ENCODE results near the gene CYP27A1.
"Not testable (repeated sequence)": the region's sequence is repeated elsewhere in the genome, so short reads cannot be mapped to it uniquely, and the experiment has no call there.

CYP27A1 gene

DNA sequence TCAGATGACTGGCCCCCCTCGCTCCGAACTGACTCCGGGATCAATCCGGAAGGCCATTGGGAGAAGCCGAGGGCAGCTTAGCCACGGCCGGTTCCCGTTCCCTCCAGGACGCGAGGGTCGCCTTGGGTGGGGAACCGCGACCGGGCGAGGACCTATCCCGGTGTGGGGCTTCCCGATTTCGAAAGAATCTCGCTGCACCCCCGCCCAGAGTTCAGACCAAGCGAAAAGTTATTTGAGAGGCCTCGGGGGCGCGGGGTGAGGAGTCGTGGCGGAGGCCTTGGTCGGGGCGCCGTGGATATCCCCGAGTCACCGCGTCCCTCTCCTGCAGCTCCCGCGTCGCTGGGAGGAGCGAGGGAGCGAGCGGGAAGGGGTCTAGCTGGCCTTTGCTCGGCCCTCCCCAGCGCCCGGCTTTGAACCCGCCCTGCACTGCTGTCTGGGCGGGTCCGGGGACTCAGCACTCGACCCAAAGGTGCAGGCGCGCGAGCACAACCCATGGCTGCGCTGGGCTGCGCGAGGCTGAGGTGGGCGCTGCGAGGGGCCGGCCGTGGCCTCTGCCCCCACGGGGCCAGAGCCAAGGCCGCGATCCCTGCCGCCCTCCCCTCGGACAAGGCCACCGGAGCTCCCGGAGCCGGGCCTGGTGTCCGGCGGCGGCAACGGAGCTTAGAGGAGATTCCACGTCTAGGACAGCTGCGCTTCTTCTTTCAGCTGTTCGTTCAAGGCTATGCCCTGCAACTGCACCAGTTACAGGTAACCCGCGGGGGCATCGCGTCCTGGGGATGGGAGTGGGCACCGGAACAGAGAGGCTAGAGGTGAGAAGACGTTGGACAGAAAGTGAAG lies at the start of gene CYP27A1:
Gene CYP27A1 (plus strand): TSS at position 457 of the 837 bp plus-strand sequence. CDS start 36 bp downstream, at position 493.
- no peak for DNase-seq

- DNase-seq = no peak
These were observed 49.2 kb upstream of the CYP27A1 start for GRCh38 chr2:218732761-218733158.

DNA sequence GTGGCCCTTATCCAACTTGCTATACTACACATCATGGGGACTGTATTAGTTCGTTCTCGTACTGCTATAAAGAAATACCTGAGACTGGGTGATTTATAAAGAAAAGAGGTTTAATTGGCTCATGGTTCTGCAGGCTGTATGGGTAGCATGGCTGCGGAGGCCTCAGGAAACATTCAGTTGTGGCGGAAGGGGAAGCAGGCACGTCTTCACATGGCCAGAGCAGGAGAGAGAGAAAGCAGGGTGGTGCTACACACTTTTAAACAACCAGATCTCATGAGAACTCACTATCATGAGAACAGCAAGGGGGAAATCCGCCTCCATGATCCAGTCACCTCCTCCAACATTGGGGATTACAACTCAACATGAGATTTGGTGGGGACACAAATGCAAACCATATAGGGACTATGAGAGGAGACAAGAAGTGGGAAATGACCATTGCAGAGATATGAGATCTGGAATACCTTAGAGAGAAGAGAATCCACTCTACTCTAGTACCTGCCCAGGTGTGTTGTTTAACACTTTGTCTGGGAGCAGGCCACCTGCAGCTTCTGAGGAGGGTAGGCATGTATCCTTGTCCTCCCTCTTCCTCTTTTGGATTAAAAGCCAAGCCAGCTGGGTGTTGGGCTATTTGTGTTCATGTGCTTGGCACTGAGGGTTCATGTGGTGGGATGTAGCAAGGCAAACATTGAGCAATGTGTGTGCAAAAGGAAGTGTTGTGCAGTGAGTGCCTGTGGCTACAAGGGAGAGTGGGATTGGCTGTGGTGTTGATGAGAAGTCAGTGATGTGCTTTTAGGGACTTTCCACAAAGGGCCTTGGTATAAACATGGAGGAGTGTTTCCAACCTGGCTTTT lies 48.6 kb upstream of the CYP27A1 start:
- peak; percentile 76 for DNase-seq

DNA sequence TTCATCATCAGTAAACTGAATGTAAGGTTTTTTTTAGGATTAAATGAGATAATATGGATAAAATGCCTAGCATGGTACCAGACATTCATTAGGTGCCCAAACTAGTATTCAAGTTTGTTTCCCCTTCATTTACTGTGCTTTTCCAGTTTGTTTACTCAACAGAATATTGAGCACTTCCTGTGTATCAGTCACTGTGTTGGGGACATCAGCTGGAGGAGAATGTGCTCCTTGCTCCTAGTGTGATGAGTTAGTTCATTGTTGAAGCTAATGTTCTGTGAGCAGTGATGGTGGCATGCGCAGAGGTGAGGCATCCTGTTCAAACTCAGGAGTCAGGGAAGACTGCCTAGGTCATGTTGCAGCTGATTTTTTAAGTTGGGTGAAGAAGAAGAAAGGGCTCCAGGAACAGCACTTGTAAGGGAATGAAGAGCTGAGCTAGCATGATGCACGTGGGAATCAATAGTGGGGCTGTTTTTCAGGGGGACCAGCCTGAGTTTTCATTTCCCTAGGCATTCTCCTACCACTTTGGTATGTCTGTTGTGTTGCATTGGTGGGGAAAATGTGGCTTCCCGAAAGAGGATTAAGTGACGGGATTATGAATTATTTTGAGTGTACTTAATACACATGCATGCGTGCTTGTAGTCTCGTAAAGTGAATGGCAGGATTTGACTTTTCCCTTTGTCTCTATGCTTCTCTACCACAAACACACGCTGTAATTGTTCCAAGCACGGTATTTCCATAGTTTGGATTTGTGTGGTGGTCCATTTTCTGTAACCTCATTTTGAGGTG lies 47.6 kb upstream of the CYP27A1 start:
- no peak for DNase-seq

- DNase-seq = no peak
These were observed 45.4 kb upstream of the CYP27A1 start for GRCh38 chr2:218736531-218736930.

GRCh38 chr2:218743068-218743467 lies 38.9 kb upstream of the CYP27A1 start:
- no peak for DNase-seq

DNA sequence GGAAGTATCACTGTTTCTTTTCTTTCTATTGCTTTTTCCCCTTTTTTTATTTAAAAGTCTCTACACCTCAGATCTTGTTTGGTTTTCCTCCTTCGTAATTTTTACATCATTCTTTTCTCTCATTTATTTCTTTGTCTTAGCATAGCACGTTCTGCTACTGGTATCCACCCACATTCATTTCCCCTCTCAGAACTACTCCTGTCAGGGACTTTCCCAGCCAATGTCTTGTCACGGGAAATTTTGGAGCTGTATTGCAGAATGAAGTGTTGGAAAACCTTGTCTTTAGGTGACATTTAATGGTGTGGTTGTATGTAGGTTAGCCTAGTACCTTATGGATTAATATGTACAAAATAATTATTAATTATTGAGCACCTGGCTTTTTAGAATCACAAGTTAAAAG lies 37.3 kb upstream of the CYP27A1 start:
- DNase-seq = no peak

GRCh38 chr2:218745160-218745558 lies 36.8 kb upstream of the CYP27A1 start:
- peak; percentile 60 for DNase-seq

- no peak for DNase-seq
These were observed 36.1 kb upstream of the CYP27A1 start for GRCh38 chr2:218745559-218746469.

DNA sequence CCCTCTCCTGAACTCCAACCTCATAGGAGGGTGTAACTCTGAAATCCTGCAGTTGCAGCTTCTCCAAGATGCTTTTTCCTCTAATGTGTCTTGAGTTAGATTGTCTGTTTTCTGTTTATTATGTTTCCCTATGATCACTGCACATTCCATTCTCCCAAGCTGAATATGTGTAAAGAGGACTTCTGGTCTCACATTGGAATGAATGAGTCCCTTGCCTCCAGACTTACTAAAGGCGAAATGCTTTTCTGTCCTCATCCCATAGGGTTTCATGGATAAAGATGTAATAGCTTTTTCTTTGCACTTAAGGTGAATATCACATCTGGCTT lies 35.5 kb upstream of the CYP27A1 start:
- no peak for DNase-seq

- no peak for DNase-seq
These were observed 35.0 kb upstream of the CYP27A1 start for GRCh38 chr2:218746960-218747359.

GRCh38 chr2:218748741-218749441 lies 33.1 kb upstream of the CYP27A1 start:
- DNase-seq = no peak

- DNase-seq = no peak
These were observed 27.7 kb upstream of the CYP27A1 start for GRCh38 chr2:218754201-218754600.

- DNase-seq = no peak
These were observed 27.2 kb upstream of the CYP27A1 start for GRCh38 chr2:218754781-218755180.

DNA sequence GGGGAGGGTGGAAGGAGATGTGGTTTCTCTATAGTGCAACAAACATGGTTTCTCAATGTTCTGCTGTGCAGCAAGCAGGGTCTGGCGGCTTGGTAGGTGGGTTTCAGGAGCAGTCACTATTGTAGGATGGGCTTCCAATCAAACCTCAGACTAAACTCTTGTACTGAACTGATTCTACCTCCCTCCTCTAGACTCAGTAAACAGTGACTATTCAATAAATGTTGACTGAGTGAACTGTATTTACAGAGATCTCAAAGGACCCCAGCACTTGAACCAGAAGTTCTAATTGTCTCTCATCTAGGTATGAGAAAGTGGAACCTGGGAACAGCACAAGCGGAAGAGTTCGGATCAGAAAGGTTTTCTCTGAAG lies 26.8 kb upstream of the CYP27A1 start:
- DNase-seq = no peak

DNA sequence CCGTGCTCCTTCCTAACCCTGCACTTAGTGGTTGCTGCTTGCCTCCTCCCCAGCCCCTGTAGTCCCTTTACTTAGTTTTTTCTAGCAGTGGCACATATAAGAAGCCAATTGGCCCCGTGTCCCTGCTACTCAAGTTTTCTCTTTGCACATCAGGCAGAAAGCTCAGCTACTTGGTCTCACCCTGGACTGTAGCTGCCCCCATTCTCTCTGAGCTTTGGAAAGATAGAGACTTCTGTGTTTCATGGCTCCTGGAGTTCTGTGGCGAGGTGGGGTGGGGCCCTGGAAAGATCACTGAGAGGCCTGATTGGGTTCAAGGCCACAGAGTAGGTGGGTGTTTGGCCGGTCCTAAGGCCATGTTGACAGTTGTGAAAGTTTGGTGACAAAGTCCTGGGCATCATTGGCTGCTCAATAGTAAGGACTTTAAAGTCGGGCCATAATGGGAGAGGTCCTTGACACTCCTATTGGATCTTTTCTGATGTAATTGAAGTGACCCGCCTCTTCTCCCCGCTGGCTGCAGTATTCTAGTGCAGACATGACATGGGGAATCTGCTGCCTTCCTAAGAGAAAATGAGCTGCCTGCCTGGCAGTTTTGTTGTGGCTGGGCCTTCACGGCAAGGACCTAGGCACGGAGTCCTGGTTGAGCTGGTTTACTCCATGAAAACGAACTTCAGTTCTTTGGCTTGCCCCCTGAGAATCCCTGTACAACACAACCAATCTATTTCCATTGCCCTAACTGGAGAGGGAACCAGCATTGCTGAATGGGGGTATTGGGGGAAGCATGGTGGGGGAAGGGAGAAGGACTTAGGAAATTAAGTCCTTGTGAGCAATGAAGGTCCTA lies 26.2 kb upstream of the CYP27A1 start:
- DNase-seq = no peak

- no peak for DNase-seq
These were observed 25.2 kb upstream of the CYP27A1 start for GRCh38 chr2:218756599-218757377.

DNA sequence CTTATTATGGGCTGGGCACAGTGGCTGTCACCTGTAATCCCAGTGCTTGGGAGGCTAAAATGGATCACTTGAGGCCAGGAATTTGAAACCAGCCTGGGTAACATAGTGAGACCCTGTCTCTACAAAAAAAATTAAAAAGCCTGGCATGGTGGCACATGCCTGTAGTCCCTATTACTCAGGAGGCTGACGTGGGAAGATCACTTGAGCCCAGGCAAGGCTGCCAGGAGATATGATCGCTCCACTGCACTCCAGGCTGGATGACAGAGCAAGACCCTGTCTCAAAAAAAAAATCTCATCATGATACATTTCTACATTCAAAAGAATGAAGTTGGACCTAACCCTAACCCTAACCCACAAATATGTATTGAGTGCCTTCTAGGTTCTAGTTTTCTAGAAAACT lies 20.2 kb upstream of the CYP27A1 start:
- no peak for DNase-seq

GRCh38 chr2:218772759-218773158 lies 9.2 kb upstream of the CYP27A1 start:
- DNase-seq = not testable (repeated sequence)

DNA sequence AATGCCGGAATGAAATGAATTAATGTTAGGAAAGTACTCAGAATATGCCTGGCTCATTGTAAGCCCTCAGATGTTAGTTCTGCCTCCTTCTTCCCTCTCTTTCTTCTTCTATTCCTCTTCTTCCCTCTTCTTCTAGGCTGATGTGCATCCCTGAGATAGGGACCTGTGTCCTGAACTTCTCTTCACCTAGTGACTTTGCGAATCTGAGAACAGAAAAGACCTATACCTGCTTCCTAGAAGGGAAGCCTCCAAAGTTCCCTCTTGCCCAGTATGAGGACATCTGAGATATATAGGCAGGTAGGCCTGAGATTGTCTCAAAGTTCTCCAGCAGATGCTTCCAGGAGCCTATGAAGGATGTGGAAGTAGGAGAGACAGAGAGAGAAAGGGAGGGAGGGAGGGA lies 8.1 kb upstream of the CYP27A1 start:
- DNase-seq = no peak

Measured in hematopoietic multipotent progenitor cell treated with erythropoietin and hydrocortisone succinate and interleukin-3 and kit ligand, for 4 days (in vitro differentiated cells).